ENCODE measurements around the gene SSNA1. TPM values are rescaled to one million over a fixed set of nuclear protein-coding genes. Genes with fewer than 3 reads are reported as not detected.

Gene SSNA1
- total RNA-seq, 2 experiments from 2014 or later: 53.3 to 58.4 TPM

GRCh38 chr9:137160054-137160425, 28.4 kb upstream of the SSNA1 start:
- CTCF ChIA-PET: no interaction called here
- ATAC-seq (no peak), DNase-seq (no peak)
- Mint-ChIP-seq H3K9me3 (no peaks in the 10 kb centered on the region), H3K27me3 (peaks cover 44% of the 10 kb centered on the region), H3K4me3 (no peak overlapping the region), H3K4me1 (ENCODE audit: low read depth) (peaks cover 18% of the 10 kb centered on the region), H3K36me3 (ENCODE audit: low read depth) (no peaks in the 10 kb centered on the region), H3K27ac (no peak overlapping the region)
- no peak for TF ChIP-seq CTCF (IDR thresholded peaks at IDR 0.05)
- intact Hi-C loops (cut with micrococcal nuclease): no loop called here
- POLR2A ChIA-PET: interaction anchor here (2.1 kb wide), 1 partner anchor 12 kb away, joined by 6 read pairs; the partner anchor contains the start of gene TMEM210

GRCh38 chr9:137160716-137161557, 27.5 kb upstream of the SSNA1 start:
- Mint-ChIP-seq H3K36me3 (ENCODE audit: low read depth) (no peaks in the 10 kb centered on the region), H3K4me1 (ENCODE audit: low read depth) (peaks cover 18% of the 10 kb centered on the region), H3K4me3 (no peak overlapping the region), H3K27ac (no peak overlapping the region), H3K9me3 (no peaks in the 10 kb centered on the region), H3K27me3 (peaks cover 45% of the 10 kb centered on the region)
- intact Hi-C loops (cut with micrococcal nuclease): no loop called here
- ATAC-seq (no peak), DNase-seq (no peak)
- ChIA-PET POLR2A (interaction anchor here (0.6 to 2.1 kb wide), 2 partner anchors 11 to 76 kb away, joined by 3 to 6 read pairs; partner anchors contain the start of gene TMEM210), CTCF (interaction anchor here (0.9 to 1.3 kb wide), 2 partner anchors 18 to 76 kb away, joined by 3 to 4 read pairs; no protein-coding TSS in a partner anchor)
- TF ChIP-seq CTCF (IDR thresholded peaks at IDR 0.05): no peak

- POLR2A ChIA-PET: interaction anchor here (0.6 to 2.1 kb wide), 2 partner anchors 10 to 75 kb away, joined by 3 to 6 read pairs; partner anchors contain the start of gene TMEM210
Measured at GRCh38 chr9:137161558-137162486, 26.7 kb upstream of the SSNA1 start.

More at GRCh38 chr9:137161558-137162486, 26.7 kb upstream of the SSNA1 start:
- no peak for ATAC-seq
- CTCF ChIA-PET: interaction anchor here (0.9 to 1.3 kb wide), 2 partner anchors 17 to 75 kb away, joined by 3 to 4 read pairs; no protein-coding TSS in a partner anchor
- no peak overlapping the region for H3K27ac Mint-ChIP-seq
- peaks cover 20% of the 10 kb centered on the region for H3K4me1 Mint-ChIP-seq (ENCODE audit: low read depth)
- TF ChIP-seq CTCF (IDR thresholded peaks at IDR 0.05): no peak
- H3K27me3 Mint-ChIP-seq: peaks cover 48% of the 10 kb centered on the region
- no peaks in the 10 kb centered on the region for H3K36me3 Mint-ChIP-seq (ENCODE audit: low read depth)
- DNase-seq: no peak
- no peaks in the 10 kb centered on the region for H3K9me3 Mint-ChIP-seq
- intact Hi-C loops (cut with micrococcal nuclease): no loop called here
- H3K4me3 Mint-ChIP-seq: no peak overlapping the region

Measured in activated CD8-positive, alpha-beta T cell treated with anti-CD3 and anti-CD28 coated beads for 36 hours (primary cell).